Thymus (tissue), 11 donors: Measurements from ENCODE around the gene HELLS. TPM values are rescaled to one million over a fixed set of nuclear protein-coding genes. Genes with fewer than 3 reads are reported as not detected.
A peak's percentile ranks its signal among the peaks of the same experiment; 100 is the strongest.
"Not testable (repeated sequence)": the region's sequence is repeated elsewhere in the genome, so short reads cannot be mapped to it uniquely, and the experiment has no call there.

Experiments used
- DNase-seq, 9 donors: peaks; one replicate each; pipeline ENCODE4 v3.0.0-alpha.2; 2013; ENCODE audit warnings: low spot score in 9 of 9, low read depth in 6 of 9, missing footprints in 1 of 9
- H3K27ac ChIP-seq, 2 donors: one replicate each; pipeline ENCODE4 v1.5.1; 2013; ENCODE audit warnings: control low read depth in 1 of 2, low read depth in 1 of 2, low read length in 1 of 2, mild to moderate bottlenecking in 1 of 2, moderate library complexity in 1 of 2
- H3K27me3 ChIP-seq, 2 donors: one replicate each; pipeline ENCODE4 v1.5.1; 2013; ENCODE audit warnings: low read length in 1 of 2; ENCODE audit not compliant: control insufficient read depth in 2 of 2, insufficient read depth in 1 of 2
- H3K36me3 ChIP-seq, 2 donors: one replicate each; pipeline ENCODE4 v1.5.1; 2013; ENCODE audit warnings: low read length in 1 of 2, mild to moderate bottlenecking in 1 of 2, moderate library complexity in 1 of 2; ENCODE audit not compliant: control insufficient read depth in 2 of 2, insufficient read depth in 2 of 2
- H3K4me1 ChIP-seq, 2 donors: one replicate each; pipeline ENCODE4 v1.5.1; 2013; ENCODE audit warnings: low read length in 2 of 2; ENCODE audit not compliant: control insufficient read depth in 2 of 2, insufficient read depth in 2 of 2
- H3K4me3 ChIP-seq, 2 donors: one replicate each; pipeline ENCODE4 v1.5.1; 2013; ENCODE audit warnings: low read length in 2 of 2, control low read depth in 1 of 2, mild to moderate bottlenecking in 1 of 2
- H3K9me3 ChIP-seq, 2 donors: one replicate each; pipeline ENCODE4 v1.5.1; 2013; ENCODE audit warnings: low read length in 1 of 2, mild to moderate bottlenecking in 1 of 2; ENCODE audit not compliant: control insufficient read depth in 2 of 2, insufficient read depth in 1 of 2
- WGBS: extraction: QIAGEN DNeasy Blood & Tissue Kit; methylation state at CpG from one replicate; pipeline ENCODE4 v1.1.7; 2013; 5-methylcytosine and 5-hydroxymethylcytosine counted together
- polyA plus RNA-seq: library from polyadenylated mRNA; stranded (reverse); fragments of 200-250 nt; gene quantifications from one replicate; pipeline ENCODE4 v1.2.3, GENCODE V29; 2013
- total RNA-seq: library from RNA; stranded (reverse); fragments of 120-200 nt; gene quantifications from one replicate; pipeline ENCODE4 v1.2.4, GENCODE V29; 2013
- donor health status: healthy.

The HELLS gene
- total and polyA plus RNA-seq, 2 donors: 8.5 to 46.0 TPM

DNA sequence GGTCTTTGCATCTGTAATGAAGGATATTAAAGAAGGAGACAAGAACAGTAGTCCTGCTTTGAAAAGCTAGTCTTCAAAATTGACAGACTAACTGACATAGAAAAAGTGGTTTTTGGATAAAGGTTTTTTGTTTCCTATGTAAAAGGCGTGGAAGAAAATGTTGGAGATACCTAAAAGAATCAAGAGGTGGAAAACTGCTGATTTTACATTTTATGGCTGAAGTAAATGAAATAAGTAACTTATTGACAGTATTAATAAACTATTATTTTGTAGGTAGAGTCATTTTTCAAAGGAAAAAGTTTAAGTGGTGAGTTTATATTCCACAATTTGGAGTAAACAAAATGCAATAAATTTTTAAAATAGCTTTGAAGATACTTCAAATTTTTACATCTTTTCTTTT, 12.6 kb upstream of the HELLS start:
- no peak for DNase-seq
- H3K4me3 ChIP-seq: no peak overlapping the region
- H3K27ac ChIP-seq: no peak overlapping the region
- H3K9me3 ChIP-seq: no peaks in the 10 kb centered on the region
- no peaks in the 10 kb centered on the region for H3K27me3 ChIP-seq
- H3K4me1 ChIP-seq: no peaks in the 10 kb centered on the region
- WGBS: 94% methylated on average over 1 of the region's 1 CpG
- H3K36me3 ChIP-seq: no peaks in the 10 kb centered on the region

DNA sequence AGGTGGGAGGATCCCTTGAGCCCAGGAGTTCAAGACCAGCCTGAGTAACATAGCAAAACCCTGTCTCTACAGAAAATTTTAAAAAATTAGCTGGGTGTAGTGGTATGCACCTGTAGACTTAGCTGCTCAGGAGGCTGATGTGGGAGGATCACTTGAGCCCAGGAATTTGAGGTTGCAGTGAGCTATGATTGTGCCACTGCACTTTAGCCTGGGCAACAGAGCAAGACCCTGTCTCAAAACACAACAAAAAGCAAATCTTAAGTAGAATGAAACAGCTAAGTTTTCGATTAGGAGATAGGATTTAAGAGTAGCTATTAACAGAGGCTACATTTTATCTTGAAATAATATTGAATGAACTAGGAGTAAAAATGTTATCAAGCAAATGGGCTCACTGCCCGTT, 3.3 kb upstream of the HELLS start:
- DNase-seq, H3K4me3 ChIP-seq, H3K27me3 ChIP-seq, H3K9me3 ChIP-seq, H3K36me3 ChIP-seq, H3K27ac ChIP-seq: not testable (repeated sequence)
- 96% methylated on average over 2 of the region's 2 CpGs for WGBS
- H3K4me1 ChIP-seq: peaks cover 14 to 23% of the 10 kb centered on the region in 2 donors

DNA sequence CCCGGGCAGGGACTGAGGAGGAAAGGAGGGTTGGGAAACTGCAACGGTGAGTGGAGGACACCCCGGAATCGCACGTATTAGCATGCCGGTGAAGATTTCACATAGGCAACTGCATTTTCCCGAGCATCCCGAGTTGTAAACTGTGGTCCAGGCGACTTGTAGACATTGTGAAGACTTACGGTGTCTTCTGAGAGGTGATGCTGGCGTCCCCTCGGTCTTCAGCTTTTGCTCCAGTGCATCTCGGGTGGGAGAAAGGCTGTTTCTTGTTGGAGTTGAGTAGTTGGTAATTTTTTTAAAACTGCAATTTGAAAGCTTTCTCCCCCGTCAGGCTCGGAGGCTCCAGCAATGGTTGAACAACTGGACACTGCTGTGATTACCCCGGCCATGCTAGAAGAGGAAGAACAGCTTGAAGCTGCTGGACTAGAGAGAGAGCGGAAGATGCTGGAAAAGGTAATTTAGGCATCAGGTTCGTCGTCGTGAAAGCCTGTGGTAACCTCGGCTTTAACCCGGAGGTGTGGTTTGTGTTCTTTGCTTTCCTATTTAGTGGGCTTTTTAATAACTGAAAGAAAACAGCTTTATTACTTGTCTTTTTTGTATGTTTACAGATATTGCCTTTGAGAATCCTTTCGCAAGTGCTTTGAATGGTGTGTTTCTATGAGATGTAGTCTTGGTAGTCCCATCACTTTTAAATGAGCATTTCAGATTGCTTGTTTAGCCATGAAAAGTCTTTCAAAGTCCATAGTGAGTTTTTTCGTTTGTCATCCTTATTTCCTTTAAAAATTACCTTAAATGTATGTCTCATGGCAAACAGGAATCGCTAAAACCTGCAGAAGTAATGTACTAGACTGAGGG, 687 bp downstream of the HELLS start:
- H3K27ac ChIP-seq: peak overlapping the region in 1 of 2 donors; percentile 69
- WGBS: 4% methylated on average over 25 of the region's 25 CpGs
- peaks cover 14 to 23% of the 10 kb centered on the region in 2 donors for H3K4me1 ChIP-seq
- peaks cover 0 to 4% of the 10 kb centered on the region in 2 donors for H3K36me3 ChIP-seq
- DNase-seq: peak in 4 of 9 donors; percentile 5 to 36 (median 12)
- no peaks in the 10 kb centered on the region for H3K9me3 ChIP-seq
- H3K27me3 ChIP-seq: no peaks in the 10 kb centered on the region
- H3K4me3 ChIP-seq: peak overlapping the region; percentile 73 to 81

DNA sequence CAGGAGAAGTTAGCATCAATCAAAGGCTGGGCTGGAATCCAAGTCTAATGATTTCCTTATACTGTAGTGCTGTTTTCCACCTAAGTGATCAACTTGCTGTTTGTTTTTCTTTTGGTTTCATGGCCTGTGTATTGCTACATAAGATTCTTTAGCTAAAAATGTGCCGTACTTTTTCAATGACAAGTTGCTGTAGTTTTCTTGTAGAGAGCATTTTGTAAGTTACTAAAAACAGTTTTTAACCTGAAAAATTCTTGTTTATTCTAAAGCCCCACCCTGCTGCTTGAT, 1.3 kb downstream of the HELLS start:
- peaks cover 0 to 4% of the 10 kb centered on the region in 2 donors for H3K36me3 ChIP-seq
- peak overlapping the region; percentile 73 to 81 for H3K4me3 ChIP-seq
- WGBS: 88% methylated on average over 1 of the region's 1 CpG
- H3K9me3 ChIP-seq: no peaks in the 10 kb centered on the region
- DNase-seq: peak in 1 of 9 donors; percentile 13
- no peaks in the 10 kb centered on the region for H3K27me3 ChIP-seq
- no peak overlapping the region for H3K27ac ChIP-seq
- H3K4me1 ChIP-seq: peaks cover 14 to 23% of the 10 kb centered on the region in 2 donors

DNA sequence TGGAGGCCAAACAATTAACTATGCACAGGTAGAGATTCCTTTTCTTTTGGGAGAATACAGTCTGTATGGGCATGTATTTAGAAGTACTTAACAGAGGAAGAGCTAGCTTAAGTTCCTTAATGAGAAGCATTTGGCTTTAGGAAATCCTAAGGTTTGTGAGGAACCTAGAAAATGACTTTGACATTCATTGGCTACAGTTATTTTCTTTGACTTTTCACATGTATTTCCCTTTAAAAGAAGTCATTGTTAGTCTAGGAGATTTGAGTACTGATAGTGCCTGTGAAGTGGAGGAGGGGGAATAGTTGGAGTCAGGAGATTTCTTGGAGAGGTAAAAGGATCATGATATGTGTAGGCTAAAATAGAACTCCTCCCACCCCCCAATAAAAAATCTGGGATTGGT, 3.6 kb downstream of the HELLS start:
- no peak overlapping the region for H3K27ac ChIP-seq

DNA sequence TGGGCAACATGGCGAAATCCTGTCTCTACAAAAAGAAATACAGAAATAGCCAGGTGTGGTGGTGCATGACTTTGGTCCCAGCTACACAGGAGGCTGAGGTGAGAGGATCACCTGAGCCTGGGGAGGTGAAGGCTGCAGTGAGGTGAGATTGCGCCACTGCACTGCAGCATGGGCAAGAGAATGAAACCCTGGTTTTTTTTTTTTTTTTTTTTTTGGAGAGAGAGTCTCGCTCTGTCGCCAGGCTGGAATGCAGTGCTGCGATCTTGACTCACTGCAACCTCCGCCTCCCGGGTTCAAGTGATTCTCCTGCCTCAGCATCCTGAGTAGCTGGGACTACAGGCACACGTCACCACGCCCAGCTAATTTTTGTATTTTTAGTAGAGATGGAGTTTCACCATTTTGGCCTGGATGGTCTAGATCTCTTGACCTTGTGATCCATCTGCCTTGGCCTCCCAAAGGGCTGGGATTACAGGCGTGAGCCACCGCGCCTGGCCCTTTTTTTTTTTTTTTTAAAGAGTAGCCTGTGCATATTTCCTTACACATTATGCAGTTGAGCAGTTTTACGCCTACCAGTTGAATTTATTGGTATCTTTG, 22.2 kb downstream of the HELLS start:
- H3K4me1 ChIP-seq, DNase-seq, H3K27ac ChIP-seq, H3K27me3 ChIP-seq, H3K9me3 ChIP-seq, H3K4me3 ChIP-seq: not testable (repeated sequence)
- over 99% methylated on average over 13 of the region's 13 CpGs for WGBS
- peaks cover 17 to 54% of the 10 kb centered on the region in 2 donors for H3K36me3 ChIP-seq

More for the DNA sequence above, 3.6 kb downstream of the HELLS start:
- Histone ChIP-seq H3K4me3 (no peak overlapping the region), H3K27me3 (no peaks in the 10 kb centered on the region), H3K36me3 (peaks cover 0 to 7% of the 10 kb centered on the region in 2 donors), H3K4me1 (peaks cover 8 to 15% of the 10 kb centered on the region in 2 donors), H3K9me3 (no peaks in the 10 kb centered on the region)
- DNase-seq: no peak

DNA sequence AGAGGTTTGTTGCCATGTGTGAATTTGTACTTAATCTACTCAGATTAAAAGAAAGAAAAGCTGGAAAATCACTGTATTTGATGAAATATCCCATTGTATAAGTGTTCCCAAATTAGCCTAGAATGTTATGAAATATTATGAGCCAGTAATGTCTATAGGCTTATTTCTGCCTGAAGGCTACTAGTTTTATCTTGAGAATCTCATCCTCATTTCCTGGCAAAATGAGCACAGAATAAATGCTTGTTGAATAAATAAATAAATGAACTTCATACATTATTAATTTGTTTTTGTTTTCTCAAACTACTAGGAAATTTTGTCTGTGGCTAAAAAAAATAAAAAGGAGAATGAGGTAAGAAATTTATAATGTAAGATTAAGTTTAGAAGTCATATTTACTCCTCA, 25.5 kb downstream of the HELLS start:
- Histone ChIP-seq H3K4me3 (no peak overlapping the region), H3K27ac (no peak overlapping the region), H3K4me1 (no peaks in the 10 kb centered on the region)

DNA sequence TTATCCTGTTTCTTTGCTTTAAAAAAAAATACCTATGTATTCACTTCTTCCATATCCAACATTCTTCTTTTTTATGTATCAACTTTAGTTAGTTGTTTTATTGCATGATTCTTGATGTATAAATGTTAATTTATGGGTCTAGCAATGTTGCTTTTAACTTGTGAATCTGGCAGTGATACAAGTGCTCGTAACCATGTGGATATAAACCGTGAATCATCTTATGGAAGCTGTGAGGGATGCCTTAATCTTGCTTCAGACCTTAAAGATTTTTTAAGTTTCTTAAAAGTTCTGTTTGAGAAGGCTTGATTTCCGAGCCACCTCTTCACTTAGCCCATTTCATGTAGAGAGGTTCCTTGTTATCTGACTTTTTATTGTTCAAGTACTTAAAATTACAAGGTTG, 25.9 kb downstream of the HELLS start:
- H3K36me3 ChIP-seq: peaks cover 9 to 54% of the 10 kb centered on the region in 2 donors

More for the DNA sequence above, 25.5 kb downstream of the HELLS start:
- DNase-seq: no peak
- Histone ChIP-seq H3K36me3 (peaks cover 8 to 52% of the 10 kb centered on the region in 2 donors), H3K27me3 (no peaks in the 10 kb centered on the region), H3K9me3 (no peaks in the 10 kb centered on the region)

DNA sequence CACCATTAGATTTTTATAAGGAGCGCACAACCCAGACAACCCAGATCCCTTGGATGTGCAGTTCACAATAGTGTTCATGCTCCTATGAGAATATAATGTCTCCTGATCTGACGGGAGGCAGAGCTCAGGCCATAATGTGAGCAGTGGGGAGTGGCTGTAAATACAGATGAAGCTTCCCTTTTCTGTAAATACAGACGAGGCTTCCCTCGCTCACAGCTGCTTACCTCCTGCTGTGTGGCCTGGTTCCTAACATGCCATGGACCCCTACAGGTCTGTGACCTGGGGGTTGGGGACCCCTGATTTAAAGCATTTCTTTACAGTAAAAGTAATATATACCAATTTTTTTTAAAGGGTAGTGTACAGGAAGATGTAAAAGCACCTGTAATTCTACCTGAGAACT, 33.2 kb downstream of the HELLS start:
- Histone ChIP-seq H3K27ac (no peak overlapping the region), H3K27me3 (no peaks in the 10 kb centered on the region), H3K9me3 (no peaks in the 10 kb centered on the region), H3K4me1 (no peaks in the 10 kb centered on the region), H3K36me3 (peaks cover 7 to 31% of the 10 kb centered on the region in 2 donors), H3K4me3 (no peak overlapping the region)
- DNase-seq: no peak
- 98% methylated on average over 4 of the region's 4 CpGs for WGBS

More for the DNA sequence above, 25.9 kb downstream of the HELLS start:
- Histone ChIP-seq H3K9me3 (no peaks in the 10 kb centered on the region), H3K4me1 (no peaks in the 10 kb centered on the region), H3K27me3 (no peaks in the 10 kb centered on the region), H3K27ac (no peak overlapping the region), H3K4me3 (no peak overlapping the region)
- WGBS: 98% methylated on average over 3 of the region's 3 CpGs
- DNase-seq: no peak
